ENCODE results near the gene CALD1.

The CALD1 gene

GRCh38 chr7:134845461-134845860 lies 66.0 kb downstream of the CALD1 start:
- no peak overlapping the region for H3K27ac ChIP-seq (ENCODE audit: low read length, poor library complexity, severe bottlenecking)

DNA sequence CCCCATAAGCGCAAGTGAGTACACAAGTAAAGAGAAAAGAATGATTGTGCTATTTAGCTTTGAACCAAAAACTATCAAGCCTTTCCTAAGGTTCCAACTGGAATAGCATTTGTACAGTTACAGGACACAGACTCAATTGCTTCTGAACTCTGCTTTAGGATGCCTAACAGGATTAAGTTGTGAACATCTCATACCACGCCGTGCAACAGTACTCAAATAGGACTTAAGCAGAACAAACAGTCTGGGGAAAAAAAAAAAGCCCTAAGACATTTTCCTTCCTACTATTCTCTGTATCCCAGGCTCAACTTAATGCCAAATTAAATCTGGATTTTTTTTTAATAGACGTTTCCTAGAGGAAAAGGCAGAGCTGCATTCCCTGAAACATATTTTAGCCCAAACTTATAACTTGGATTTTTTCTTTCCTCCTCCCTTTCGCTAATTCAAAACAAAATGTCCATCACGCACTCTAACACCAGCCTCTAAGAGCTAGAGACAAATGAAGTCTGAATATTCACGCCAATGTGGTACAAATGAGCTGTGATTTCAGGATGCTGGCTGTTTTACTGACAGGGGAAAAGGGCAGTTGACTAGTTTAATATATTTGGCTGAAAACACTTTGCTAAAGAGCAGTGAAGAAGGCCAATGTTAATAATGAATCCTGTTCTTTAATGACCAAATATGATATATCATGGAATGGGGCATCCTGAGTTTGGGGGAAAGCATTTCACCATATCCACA lies 68.6 kb downstream of the CALD1 start:
- Histone ChIP-seq H3K27ac (ENCODE audit: low read length, poor library complexity, severe bottlenecking) (no peak overlapping the region), H2BK5ac (ENCODE audit: low read depth, low read length, poor library complexity, severe bottlenecking) (no peak overlapping the region), H3K4ac (ENCODE audit: low read depth in 1 of 2, low read length in 2 of 2) (no peak overlapping the region), H2BK15ac (ENCODE audit: low read depth, poor library complexity, severe bottlenecking) (no peak overlapping the region), H3K36me3 (ENCODE audit: control insufficient read depth in 1 of 2, insufficient read depth in 2 of 2, low read depth in 1 of 2, low read length in 2 of 2) (peaks cover 15 to 73% of the 10 kb centered on the region in 2 experiments), H4K8ac (ENCODE audit: low read length) (no peak overlapping the region), H3K4me3 (ENCODE audit: insufficient read depth in 1 of 2, low read depth in 1 of 2, low read length in 2 of 2) (no peak overlapping the region), H2AK5ac (ENCODE audit: low read length, severe bottlenecking) (no peak overlapping the region), H4K91ac (ENCODE audit: low read length) (no peak overlapping the region), H3K79me1 (replicated peaks; ENCODE audit: low read length, poor library complexity, severe bottlenecking) (peaks cover 27% of the 10 kb centered on the region), H3K23ac (ENCODE audit: low read length in 2 of 2) (no peak overlapping the region), H3K9me3 (ENCODE audit: control insufficient read depth, low read length) (no peaks in the 10 kb centered on the region), H3K4me1 (ENCODE audit: control insufficient read depth, insufficient read depth, low read depth, low read length) (peaks cover 2% of the 10 kb centered on the region), H2BK120ac (ENCODE audit: low read depth, low read length) (no peak overlapping the region), H2BK12ac (ENCODE audit: low read length in 2 of 2) (no peak overlapping the region), H3K4me2 (ENCODE audit: low read length, poor library complexity, severe bottlenecking) (no peak overlapping the region), H2AFZ (ENCODE audit: low read depth, low read length) (no peak overlapping the region), H3K9ac (ENCODE audit: low read length) (no peak overlapping the region), H3K14ac (ENCODE audit: low read length in 2 of 2) (no peak overlapping the region), H3K18ac (ENCODE audit: low read depth in 1 of 2, low read length in 2 of 2) (no peak overlapping the region), H3K27me3 (ENCODE audit: control insufficient read depth in 1 of 2, insufficient read depth in 1 of 2, low read length in 2 of 2) (no peaks in the 10 kb centered on the region)
- 100% methylated on average over 6 of the region's 7 CpGs for WGBS
- DNase-seq = no peak

More at GRCh38 chr7:134845461-134845860, 66.0 kb downstream of the CALD1 start:
- Histone ChIP-seq H4K8ac (ENCODE audit: low read length) (no peak overlapping the region), H3K14ac (ENCODE audit: low read length in 2 of 2) (no peak overlapping the region), H3K27me3 (ENCODE audit: control insufficient read depth in 1 of 2, insufficient read depth in 1 of 2, low read length in 2 of 2) (no peaks in the 10 kb centered on the region), H3K4me2 (ENCODE audit: low read length, poor library complexity, severe bottlenecking) (no peak overlapping the region), H3K4ac (ENCODE audit: low read depth in 1 of 2, low read length in 2 of 2) (no peak overlapping the region), H3K36me3 (ENCODE audit: control insufficient read depth in 1 of 2, insufficient read depth in 2 of 2, low read depth in 1 of 2, low read length in 2 of 2) (peaks cover 16 to 67% of the 10 kb centered on the region in 2 experiments), H3K9ac (ENCODE audit: low read length) (no peak overlapping the region), H2BK15ac (ENCODE audit: low read depth, poor library complexity, severe bottlenecking) (no peak overlapping the region), H4K91ac (ENCODE audit: low read length) (no peak overlapping the region), H3K9me3 (ENCODE audit: control insufficient read depth, low read length) (no peaks in the 10 kb centered on the region), H2AK5ac (ENCODE audit: low read length, severe bottlenecking) (no peak overlapping the region), H2AFZ (ENCODE audit: low read depth, low read length) (no peak overlapping the region), H3K79me1 (replicated peaks; ENCODE audit: low read length, poor library complexity, severe bottlenecking) (peaks cover 22% of the 10 kb centered on the region), H3K4me1 (ENCODE audit: control insufficient read depth, insufficient read depth, low read depth, low read length) (peaks cover 3% of the 10 kb centered on the region), H2BK12ac (ENCODE audit: low read length in 2 of 2) (no peak overlapping the region), H3K23ac (ENCODE audit: low read length in 2 of 2) (no peak overlapping the region), H2BK120ac (ENCODE audit: low read depth, low read length) (no peak overlapping the region), H3K4me3 (ENCODE audit: insufficient read depth in 1 of 2, low read depth in 1 of 2, low read length in 2 of 2) (no peak overlapping the region), H2BK5ac (ENCODE audit: low read depth, low read length, poor library complexity, severe bottlenecking) (no peak overlapping the region), H3K18ac (ENCODE audit: low read depth in 1 of 2, low read length in 2 of 2) (no peak overlapping the region)
- WGBS = 84% methylated on average over 3 of the region's 3 CpGs
- DNase-seq = no peak

- Histone ChIP-seq H3K4ac (ENCODE audit: low read depth in 1 of 2, low read length in 2 of 2) (no peak overlapping the region), H3K9ac (ENCODE audit: low read length) (no peak overlapping the region), H3K18ac (ENCODE audit: low read depth in 1 of 2, low read length in 2 of 2) (no peak overlapping the region), H3K14ac (ENCODE audit: low read length in 2 of 2) (no peak overlapping the region), H3K4me3 (ENCODE audit: insufficient read depth in 1 of 2, low read depth in 1 of 2, low read length in 2 of 2) (no peak overlapping the region), H2AK5ac (ENCODE audit: low read length, severe bottlenecking) (no peak overlapping the region), H3K36me3 (ENCODE audit: control insufficient read depth in 1 of 2, insufficient read depth in 2 of 2, low read depth in 1 of 2, low read length in 2 of 2) (peaks cover 15 to 57% of the 10 kb centered on the region in 2 experiments), H3K27me3 (ENCODE audit: control insufficient read depth in 1 of 2, insufficient read depth in 1 of 2, low read length in 2 of 2) (no peaks in the 10 kb centered on the region), H3K9me3 (ENCODE audit: control insufficient read depth, low read length) (no peaks in the 10 kb centered on the region), H2BK15ac (ENCODE audit: low read depth, poor library complexity, severe bottlenecking) (no peak overlapping the region), H2BK5ac (ENCODE audit: low read depth, low read length, poor library complexity, severe bottlenecking) (no peak overlapping the region), H4K91ac (ENCODE audit: low read length) (no peak overlapping the region), H2BK12ac (ENCODE audit: low read length in 2 of 2) (no peak overlapping the region), H2BK120ac (ENCODE audit: low read depth, low read length) (no peak overlapping the region), H3K79me1 (replicated peaks; ENCODE audit: low read length, poor library complexity, severe bottlenecking) (peaks cover 30% of the 10 kb centered on the region), H3K27ac (ENCODE audit: low read length, poor library complexity, severe bottlenecking) (no peak overlapping the region), H2AFZ (ENCODE audit: low read depth, low read length) (no peak overlapping the region), H3K4me2 (ENCODE audit: low read length, poor library complexity, severe bottlenecking) (no peak overlapping the region), H4K8ac (ENCODE audit: low read length) (no peak overlapping the region), H3K23ac (ENCODE audit: low read length in 2 of 2) (no peak overlapping the region), H3K4me1 (ENCODE audit: control insufficient read depth, insufficient read depth, low read depth, low read length) (peaks cover 2% of the 10 kb centered on the region)
- WGBS = 57% methylated on average over 1 of the region's 2 CpGs
- peak; percentile 70 for DNase-seq
Observed at GRCh38 chr7:134850066-134850465, 70.6 kb downstream of the CALD1 start.

DNA sequence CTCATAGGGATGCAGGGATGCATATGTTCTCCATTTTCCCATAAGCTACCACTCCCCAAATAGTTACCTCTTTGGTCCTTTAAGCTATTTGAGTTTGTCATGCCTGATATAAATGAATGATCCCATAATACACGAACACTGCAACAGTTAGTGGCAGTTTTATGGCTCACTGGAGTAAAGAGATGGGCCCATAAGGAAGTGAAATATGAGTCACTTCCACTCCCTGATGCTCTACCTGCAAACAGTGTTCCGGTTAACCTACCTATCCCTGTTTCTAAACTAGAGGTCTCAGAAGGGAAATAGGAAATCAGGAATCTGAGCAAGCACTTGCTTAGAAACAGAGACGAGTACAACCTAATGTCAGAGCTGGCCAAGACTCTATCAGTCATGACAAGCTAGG lies 71.7 kb downstream of the CALD1 start:
- no peak overlapping the region for H3K9ac ChIP-seq (ENCODE audit: low read length)
- peak overlapping the region; percentile 7 for H4K91ac ChIP-seq (ENCODE audit: low read length)
- H3K79me1 ChIP-seq (replicated peaks; ENCODE audit: low read length, poor library complexity, severe bottlenecking) = peaks cover 25% of the 10 kb centered on the region
- no peak overlapping the region for H3K4me2 ChIP-seq (ENCODE audit: low read length, poor library complexity, severe bottlenecking)
- peaks cover 7 to 46% of the 10 kb centered on the region in 2 experiments for H3K36me3 ChIP-seq (ENCODE audit: control insufficient read depth in 1 of 2, insufficient read depth in 2 of 2, low read depth in 1 of 2, low read length in 2 of 2)
- peak overlapping the region in 1 of 2 experiments; percentile 42 for H3K23ac ChIP-seq (ENCODE audit: low read length in 2 of 2)
- no peak overlapping the region for H2AK5ac ChIP-seq (ENCODE audit: low read length, severe bottlenecking)
- DNase-seq = no peak
- H2AFZ ChIP-seq (ENCODE audit: low read depth, low read length) = no peak overlapping the region
- no peaks in the 10 kb centered on the region for H3K27me3 ChIP-seq (ENCODE audit: control insufficient read depth in 1 of 2, insufficient read depth in 1 of 2, low read length in 2 of 2)
- H4K8ac ChIP-seq (ENCODE audit: low read length) = peak overlapping the region; percentile 52
- no peak overlapping the region for H2BK120ac ChIP-seq (ENCODE audit: low read depth, low read length)
- 54% methylated on average over 3 of the region's 3 CpGs for WGBS
- peaks cover 2% of the 10 kb centered on the region for H3K4me1 ChIP-seq (ENCODE audit: control insufficient read depth, insufficient read depth, low read depth, low read length)
- no peak overlapping the region for H2BK5ac ChIP-seq (ENCODE audit: low read depth, low read length, poor library complexity, severe bottlenecking)
- H3K27ac ChIP-seq (ENCODE audit: low read length, poor library complexity, severe bottlenecking) = no peak overlapping the region
- H3K14ac ChIP-seq (ENCODE audit: low read length in 2 of 2) = peak overlapping the region in 1 of 2 experiments; percentile 57
- peak overlapping the region in 1 of 2 experiments; percentile 71 for H2BK12ac ChIP-seq (ENCODE audit: low read length in 2 of 2)
- H2BK15ac ChIP-seq (ENCODE audit: low read depth, poor library complexity, severe bottlenecking) = peak overlapping the region; percentile 13
- H3K4ac ChIP-seq (ENCODE audit: low read depth in 1 of 2, low read length in 2 of 2) = peak overlapping the region in 1 of 2 experiments; percentile 40
- H3K4me3 ChIP-seq (ENCODE audit: insufficient read depth in 1 of 2, low read depth in 1 of 2, low read length in 2 of 2) = no peak overlapping the region
- H3K9me3 ChIP-seq (ENCODE audit: control insufficient read depth, low read length) = no peaks in the 10 kb centered on the region
- peak overlapping the region in 1 of 2 experiments; percentile 80 for H3K18ac ChIP-seq (ENCODE audit: low read depth in 1 of 2, low read length in 2 of 2)
